ENCODE data around the gene CUL7.

- TF ChIP-seq CTCF (IDR thresholded peaks at IDR 0.05) (no peak), POLR2A (IDR thresholded peaks at IDR 0.05) (no peak)
Measured at GRCh38 chr6:43060034-43060754, 6.5 kb upstream of the CUL7 start.
